ENCODE measurements around the gene DYSF.

The DYSF gene

GRCh38 chr2:71496156-71496770 lies 42.9 kb downstream of the DYSF start:
- in situ Hi-C loops (cut with HindIII; ENCODE audit: low sequenced_read_pairs): no loop called here

- in situ Hi-C loops (cut with HindIII; ENCODE audit: low sequenced_read_pairs): no loop called here
Measured at GRCh38 chr2:71498261-71498701, 44.9 kb downstream of the DYSF start.

- in situ Hi-C loops (cut with HindIII; ENCODE audit: low sequenced_read_pairs): no loop called here
Measured at GRCh38 chr2:71499691-71500090, 46.3 kb downstream of the DYSF start.

GRCh38 chr2:71500426-71501079 lies 47.2 kb downstream of the DYSF start:
- in situ Hi-C loops (cut with HindIII; ENCODE audit: low sequenced_read_pairs): no loop called here

- in situ Hi-C loops (cut with HindIII; ENCODE audit: low sequenced_read_pairs): no loop called here
Measured at GRCh38 chr2:71502941-71503738, 49.8 kb downstream of the DYSF start.

- in situ Hi-C loops (cut with HindIII; ENCODE audit: low sequenced_read_pairs): no loop called here
Measured at GRCh38 chr2:71503837-71504236, 50.5 kb downstream of the DYSF start.

GRCh38 chr2:71504611-71505010 lies 51.2 kb downstream of the DYSF start:
- in situ Hi-C loops (cut with HindIII; ENCODE audit: low sequenced_read_pairs): no loop called here

- in situ Hi-C loops (cut with HindIII; ENCODE audit: low sequenced_read_pairs): no loop called here
Measured at GRCh38 chr2:71505086-71505769, 51.9 kb downstream of the DYSF start.

- in situ Hi-C loops (cut with HindIII; ENCODE audit: low sequenced_read_pairs): no loop called here
Measured at GRCh38 chr2:71505770-71506140, 52.4 kb downstream of the DYSF start.

GRCh38 chr2:71506222-71507153 lies 53.1 kb downstream of the DYSF start:
- in situ Hi-C loops (cut with HindIII; ENCODE audit: low sequenced_read_pairs): no loop called here

GRCh38 chr2:71507476-71507875 lies 54.1 kb downstream of the DYSF start:
- in situ Hi-C loops (cut with HindIII; ENCODE audit: low sequenced_read_pairs): no loop called here

GRCh38 chr2:71510196-71510807 lies 56.9 kb downstream of the DYSF start:
- in situ Hi-C loops (cut with HindIII; ENCODE audit: low sequenced_read_pairs): no loop called here

GRCh38 chr2:71510938-71511337 lies 57.6 kb downstream of the DYSF start:
- in situ Hi-C loops (cut with HindIII; ENCODE audit: low sequenced_read_pairs): no loop called here

GRCh38 chr2:71511776-71512175 lies 58.4 kb downstream of the DYSF start:
- in situ Hi-C loops (cut with HindIII; ENCODE audit: low sequenced_read_pairs): no loop called here

- in situ Hi-C loops (cut with HindIII; ENCODE audit: low sequenced_read_pairs): no loop called here
Measured at GRCh38 chr2:71512386-71512785, 59.0 kb downstream of the DYSF start.

- in situ Hi-C loops (cut with HindIII; ENCODE audit: low sequenced_read_pairs): no loop called here
Measured at GRCh38 chr2:71513096-71513495, 59.7 kb downstream of the DYSF start.

GRCh38 chr2:71513721-71514120 lies 60.4 kb downstream of the DYSF start:
- in situ Hi-C loops (cut with HindIII; ENCODE audit: low sequenced_read_pairs): no loop called here

GRCh38 chr2:71516253-71516888 lies 63.0 kb downstream of the DYSF start:
- in situ Hi-C loops (cut with HindIII; ENCODE audit: low sequenced_read_pairs): no loop called here

GRCh38 chr2:71517851-71518250 lies 64.5 kb downstream of the DYSF start:
- in situ Hi-C loops (cut with HindIII; ENCODE audit: low sequenced_read_pairs): no loop called here

Data from endothelial cell of hepatic sinusoid (primary cell).